NB4 (cell line): Measurements from ENCODE around the gene GYS2.

Experiments used
- DNase-seq: peaks from one replicate; pipeline ENCODE4 v3.0.0; 2010; ENCODE audit warnings: low read depth
- H3K4me3 ChIP-seq: one replicate; pipeline ENCODE4 v1.5.1; 2011; ENCODE audit warnings: mild to moderate bottlenecking, low read depth, low read length, moderate library complexity
- MYC ChIP-seq: IDR thresholded peaks from 2 replicates; pipeline ENCODE4 v1.6.1; 2011; ENCODE audit warnings: low read depth, low read length
- POLR2A ChIP-seq: IDR thresholded peaks from 2 replicates; pipeline ENCODE4 v1.6.1; 2011; ENCODE audit warnings: mild to moderate bottlenecking; ENCODE audit not compliant: insufficient read length; ENCODE audit errors: extremely low read depth
- TF ChIP-seq, protein P1 (sequence below): IDR thresholded peaks from one replicate; pipeline ENCODE4 v1.5.1; 2012; ENCODE audit warnings: low read depth, low read length
- TF ChIP-seq, protein P2 (sequence below): IDR thresholded peaks from 2 replicates; pipeline ENCODE4 v1.6.1; 2011; ENCODE audit warnings: low read depth, low read length

The GYS2 gene

DNA sequence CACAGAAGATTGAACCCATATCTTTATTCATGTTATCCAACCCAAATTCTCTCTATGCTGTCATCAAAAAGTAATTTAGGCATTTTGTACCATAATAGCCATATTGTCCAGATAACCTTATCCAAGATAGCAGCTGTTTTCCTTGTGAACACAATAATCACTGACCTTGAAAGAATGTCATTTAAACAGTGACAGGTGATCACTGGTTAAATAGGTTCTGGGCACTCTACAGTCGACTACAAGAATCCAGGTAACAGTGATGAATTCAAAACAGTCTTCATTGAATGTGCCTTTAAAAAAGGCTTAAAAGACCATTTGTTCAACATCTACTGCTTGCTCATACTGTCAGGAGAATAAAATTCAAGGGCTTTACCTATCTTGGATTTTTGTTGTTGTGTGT, 83.1 kb downstream of the GYS2 start:
- TF ChIP-seq, protein P1, sequence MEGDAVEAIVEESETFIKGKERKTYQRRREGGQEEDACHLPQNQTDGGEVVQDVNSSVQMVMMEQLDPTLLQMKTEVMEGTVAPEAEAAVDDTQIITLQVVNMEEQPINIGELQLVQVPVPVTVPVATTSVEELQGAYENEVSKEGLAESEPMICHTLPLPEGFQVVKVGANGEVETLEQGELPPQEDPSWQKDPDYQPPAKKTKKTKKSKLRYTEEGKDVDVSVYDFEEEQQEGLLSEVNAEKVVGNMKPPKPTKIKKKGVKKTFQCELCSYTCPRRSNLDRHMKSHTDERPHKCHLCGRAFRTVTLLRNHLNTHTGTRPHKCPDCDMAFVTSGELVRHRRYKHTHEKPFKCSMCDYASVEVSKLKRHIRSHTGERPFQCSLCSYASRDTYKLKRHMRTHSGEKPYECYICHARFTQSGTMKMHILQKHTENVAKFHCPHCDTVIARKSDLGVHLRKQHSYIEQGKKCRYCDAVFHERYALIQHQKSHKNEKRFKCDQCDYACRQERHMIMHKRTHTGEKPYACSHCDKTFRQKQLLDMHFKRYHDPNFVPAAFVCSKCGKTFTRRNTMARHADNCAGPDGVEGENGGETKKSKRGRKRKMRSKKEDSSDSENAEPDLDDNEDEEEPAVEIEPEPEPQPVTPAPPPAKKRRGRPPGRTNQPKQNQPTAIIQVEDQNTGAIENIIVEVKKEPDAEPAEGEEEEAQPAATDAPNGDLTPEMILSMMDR, result no peak
- TF ChIP-seq POLR2A (no peak), MYC (no peak)
- TF ChIP-seq, protein P2, sequence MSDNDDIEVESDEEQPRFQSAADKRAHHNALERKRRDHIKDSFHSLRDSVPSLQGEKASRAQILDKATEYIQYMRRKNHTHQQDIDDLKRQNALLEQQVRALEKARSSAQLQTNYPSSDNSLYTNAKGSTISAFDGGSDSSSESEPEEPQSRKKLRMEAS, result no peak
- DNase-seq, result no peak
- H3K4me3 ChIP-seq, result no peak overlapping the region

GRCh38 chr12:21518451-21518850, 86.2 kb downstream of the GYS2 start:
- no peak for DNase-seq
- no peak overlapping the region for H3K4me3 ChIP-seq
- no peak for TF ChIP-seq POLR2A
- TF ChIP-seq MYC, result no peak
- TF ChIP-seq, protein P1, result no peak
- TF ChIP-seq, protein P2, result no peak

DNA sequence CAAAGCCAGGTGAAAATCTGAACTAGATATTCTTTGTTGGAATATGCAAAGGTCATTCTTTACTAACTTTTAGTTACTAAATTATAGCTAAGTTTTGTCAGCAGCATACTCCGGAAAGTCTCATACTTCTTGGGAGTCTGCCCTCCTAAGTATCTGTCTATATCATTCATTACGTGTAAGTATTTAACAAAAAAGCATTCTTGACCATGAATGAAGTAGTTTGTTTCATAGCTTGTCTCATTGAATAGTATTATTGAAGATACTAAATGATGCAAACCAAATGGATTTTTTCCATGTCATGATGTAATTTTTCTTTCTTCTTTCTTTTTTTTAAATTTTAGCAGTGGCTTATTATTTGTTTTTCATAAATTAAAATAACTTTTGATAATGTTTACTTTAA, 88.4 kb downstream of the GYS2 start:
- TF ChIP-seq, protein P2, result no peak
- TF ChIP-seq, protein P1, result no peak
- TF ChIP-seq POLR2A (no peak), MYC (no peak)
- DNase-seq, result no peak
- H3K4me3 ChIP-seq, result no peak overlapping the region

DNA sequence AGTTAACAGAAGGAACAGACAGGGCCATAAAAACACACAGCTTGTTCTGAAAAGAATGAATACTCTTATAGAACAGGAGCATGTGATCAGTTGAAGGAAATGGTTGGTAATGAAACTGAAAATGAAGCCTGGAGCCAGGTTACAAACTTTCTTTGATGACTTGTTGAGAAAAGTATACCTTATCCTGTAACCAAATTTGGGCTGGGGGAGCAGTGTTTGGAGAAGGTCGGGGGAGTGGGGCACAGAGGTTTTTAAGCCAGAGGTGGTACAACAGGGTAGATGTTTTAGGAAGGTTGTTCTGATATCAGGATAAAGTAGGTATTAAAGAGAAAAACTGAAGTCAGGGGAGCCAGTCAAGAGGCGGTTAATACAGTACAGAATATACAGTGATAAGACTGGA, 94.9 kb downstream of the GYS2 start:
- TF ChIP-seq MYC, result no peak
- no peak for TF ChIP-seq POLR2A
- TF ChIP-seq, protein P1, result no peak
- TF ChIP-seq, protein P2, result no peak
- no peak for DNase-seq
- H3K4me3 ChIP-seq, result no peak overlapping the region

GRCh38 chr12:21507849-21508248, 96.8 kb downstream of the GYS2 start:
- TF ChIP-seq POLR2A (no peak), MYC (no peak)
- TF ChIP-seq, protein P1, result no peak
- TF ChIP-seq, protein P2, result no peak
- no peak overlapping the region for H3K4me3 ChIP-seq
- no peak for DNase-seq

DNA sequence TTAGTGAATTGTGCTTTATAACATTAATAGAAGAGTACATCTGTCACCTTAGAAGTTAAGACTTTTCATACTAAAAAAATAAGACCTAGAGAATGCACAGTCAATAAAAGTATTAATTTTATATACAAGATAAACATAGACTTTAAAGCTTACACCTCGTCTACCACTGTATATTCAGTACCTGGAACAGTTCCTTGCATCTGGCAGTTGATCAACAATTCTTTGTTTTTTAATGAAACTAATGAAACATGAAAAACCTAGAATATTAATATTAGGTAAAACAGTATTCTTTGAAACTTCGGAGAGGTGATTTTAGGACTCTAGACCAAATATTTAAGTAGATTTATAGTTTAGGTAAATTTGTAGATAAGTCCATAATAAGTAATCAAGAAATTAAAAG, 98.8 kb downstream of the GYS2 start:
- H3K4me3 ChIP-seq, result no peak overlapping the region
- TF ChIP-seq, protein P1, result no peak
- TF ChIP-seq, protein P2, result no peak
- TF ChIP-seq MYC (no peak), POLR2A (no peak)
- no peak for DNase-seq
